Neural progenitor cell (in vitro differentiated cells): ENCODE results near the gene LACTB.

Experiments used
- CTCF ChIP-seq: fragments of 200-600 bp; sonication (generic); IDR thresholded peaks from 2 replicates; pipeline ENCODE4 v1.5.1; 2017; ENCODE audit warnings: antibody characterized with exemption, mild to moderate bottlenecking
- EZH2 ChIP-seq: fragments of 200-600 bp; sonication (generic); IDR thresholded peaks from 2 replicates; pipeline ENCODE4 v1.6.1; 2017; ENCODE audit warnings: antibody characterized with exemption, mild to moderate bottlenecking, moderate library complexity

GRCh38 chr15:63072023-63072650, 49.5 kb upstream of the LACTB start:
- no peak for TF ChIP-seq CTCF
- no peak for TF ChIP-seq EZH2
